Measurements from ENCODE around the gene ATP2A1.
"Not testable (repeated sequence)": the region's sequence is repeated elsewhere in the genome, so short reads cannot be mapped to it uniquely, and the experiment has no call there.

The ATP2A1 gene

DNA sequence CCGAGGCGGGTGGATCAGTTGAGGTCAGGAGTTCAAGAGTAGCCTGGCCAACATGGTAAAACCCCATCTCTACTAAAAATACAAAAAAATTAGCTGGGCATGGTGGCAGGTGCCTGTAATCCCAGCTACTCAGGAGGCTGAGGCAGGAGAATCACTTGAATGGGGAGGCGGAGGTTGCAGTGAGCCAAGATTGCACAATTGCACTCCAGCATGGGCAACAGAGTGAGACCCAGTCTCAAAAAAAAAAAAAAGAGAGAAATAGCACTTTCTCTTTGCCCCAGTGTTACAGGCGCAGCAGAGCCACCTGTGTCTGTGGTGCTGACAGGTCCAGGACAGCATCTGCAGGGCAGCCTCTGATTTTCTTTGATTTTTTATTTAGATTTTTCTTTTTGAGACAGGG is 3.3 kb downstream of the ATP2A1 start:
- not testable (repeated sequence) for DNase-seq (ENCODE audit: low spot score)

DNA sequence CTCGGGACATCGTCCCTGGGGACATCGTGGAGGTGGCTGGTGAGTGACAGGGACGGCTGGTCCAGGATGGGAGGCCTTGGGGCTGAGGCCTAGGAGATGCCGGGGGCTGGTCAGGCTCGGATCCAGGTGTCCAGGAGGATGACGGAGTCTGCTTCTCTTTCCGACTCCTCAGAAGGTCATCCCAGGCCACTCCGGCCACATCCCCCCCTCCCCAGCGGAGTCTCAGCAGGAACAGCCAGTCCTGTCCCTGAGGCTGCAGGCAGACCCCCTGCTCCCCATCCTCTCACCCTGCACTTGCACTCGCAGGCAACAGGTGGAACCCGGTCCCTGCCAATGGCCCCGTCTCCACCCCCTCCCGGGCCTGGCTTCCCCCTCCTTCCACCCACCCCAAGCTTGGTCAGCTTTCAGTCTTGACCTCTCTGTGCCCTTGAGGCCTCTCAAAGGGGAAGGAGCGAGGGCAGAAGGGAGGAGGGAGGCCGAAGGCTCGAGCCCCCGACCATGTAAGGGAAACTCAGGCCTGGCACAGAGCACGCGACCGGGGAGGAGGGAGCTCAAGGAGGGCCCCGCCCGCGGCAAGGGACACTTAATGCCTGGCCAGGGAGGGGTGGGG is 4.4 kb downstream of the ATP2A1 start:
- DNase-seq (ENCODE audit: low spot score) = no peak

DNA sequence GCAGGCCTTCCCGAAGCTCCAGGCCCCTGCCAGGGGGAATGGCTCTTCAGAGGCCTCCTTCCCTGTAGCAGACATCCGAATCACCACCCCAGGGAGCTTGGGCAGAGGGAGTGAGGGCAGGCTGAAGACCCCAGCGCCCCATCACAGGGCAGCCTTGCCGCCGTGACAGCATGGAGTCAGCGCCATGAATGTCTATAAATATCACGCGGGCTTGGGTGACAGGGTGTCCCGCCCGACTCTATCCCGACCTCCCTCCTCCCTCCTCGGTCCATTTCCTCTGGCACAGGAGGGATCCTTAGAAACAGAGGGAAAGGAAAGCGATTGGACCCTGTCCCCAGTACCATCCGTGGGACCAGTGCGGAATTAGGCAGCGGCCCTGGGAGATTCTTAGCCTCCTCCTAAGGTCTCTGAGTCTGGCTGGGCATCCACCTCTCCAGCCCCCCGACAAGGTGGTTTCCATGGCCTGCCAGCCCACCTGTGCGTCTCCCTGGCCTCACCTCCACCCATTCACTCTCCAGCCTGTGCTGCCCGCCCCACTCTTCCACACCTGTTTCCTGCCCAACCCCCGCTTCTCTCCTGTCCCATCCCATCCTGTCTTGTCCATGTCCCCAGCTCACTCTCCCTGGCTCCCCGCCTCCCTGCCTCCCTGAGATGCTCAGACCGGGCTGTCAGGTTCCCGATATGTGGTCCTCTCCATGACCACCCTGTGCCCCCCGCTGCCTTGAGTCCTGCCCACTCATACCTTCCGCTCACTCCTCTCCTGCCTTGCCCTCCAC is 5.1 kb downstream of the ATP2A1 start:
- DNase-seq (ENCODE audit: low spot score) = no peak

DNA sequence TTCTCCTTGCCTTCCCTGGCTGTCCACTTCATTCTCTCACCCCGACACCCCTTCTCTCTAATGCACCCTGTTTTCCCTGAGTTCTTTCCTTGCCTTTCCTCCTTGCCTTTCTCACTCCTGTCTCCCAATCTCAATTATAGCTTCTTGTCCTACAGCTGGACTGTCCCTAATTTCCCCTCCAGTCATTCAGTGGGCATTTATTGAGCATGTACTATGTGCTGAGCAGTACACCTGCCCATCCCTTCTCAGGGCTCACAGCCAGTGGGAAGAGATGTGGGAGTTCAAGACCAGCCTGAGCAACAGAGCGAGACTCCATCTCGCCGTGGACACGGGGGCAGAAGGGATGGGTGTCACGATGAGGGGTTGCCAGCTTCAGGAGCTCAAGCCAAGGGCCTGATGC is 5.8 kb downstream of the ATP2A1 start:
- no peak for DNase-seq (ENCODE audit: low spot score)

DNA sequence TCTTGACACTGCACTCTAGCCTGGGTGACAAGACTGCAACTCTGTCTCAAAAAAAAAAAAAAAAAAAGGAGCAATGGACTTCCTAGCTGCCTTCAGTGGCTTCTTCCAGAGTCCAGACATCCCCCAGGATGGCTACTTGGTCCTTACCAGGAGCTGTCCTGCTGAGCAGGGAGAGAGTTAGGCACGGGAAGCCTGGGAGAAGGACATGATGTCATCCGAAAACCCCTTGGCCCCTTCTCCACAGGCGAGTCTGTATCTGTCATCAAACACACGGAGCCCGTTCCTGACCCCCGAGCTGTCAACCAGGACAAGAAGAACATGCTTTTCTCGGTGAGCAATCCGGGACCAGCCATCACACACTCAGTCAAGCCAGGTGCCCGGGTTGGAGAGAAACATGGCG is 8.7 kb downstream of the ATP2A1 start:
- DNase-seq (ENCODE audit: low spot score) = no peak

DNA sequence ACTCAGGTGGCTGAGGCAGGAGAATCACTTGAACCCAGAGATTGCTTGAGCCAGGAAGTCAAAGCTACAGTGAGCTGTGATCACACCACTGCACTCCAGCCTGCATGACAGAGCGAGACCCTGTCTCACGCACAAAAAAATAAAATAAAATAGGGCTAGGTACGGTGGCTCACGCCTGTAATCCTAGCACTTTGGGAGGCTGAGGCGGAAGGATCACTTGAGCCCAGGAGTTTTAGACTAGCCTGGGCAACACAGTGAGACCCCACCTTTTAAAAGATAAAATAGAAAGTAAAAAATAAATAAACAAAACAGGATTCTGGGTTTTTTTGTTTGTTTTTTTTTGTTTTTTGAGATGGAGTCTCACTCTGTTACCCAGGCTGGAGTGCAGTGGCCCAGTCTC is 12.1 kb downstream of the ATP2A1 start:
- not testable (repeated sequence) for DNase-seq (ENCODE audit: low spot score)

DNA sequence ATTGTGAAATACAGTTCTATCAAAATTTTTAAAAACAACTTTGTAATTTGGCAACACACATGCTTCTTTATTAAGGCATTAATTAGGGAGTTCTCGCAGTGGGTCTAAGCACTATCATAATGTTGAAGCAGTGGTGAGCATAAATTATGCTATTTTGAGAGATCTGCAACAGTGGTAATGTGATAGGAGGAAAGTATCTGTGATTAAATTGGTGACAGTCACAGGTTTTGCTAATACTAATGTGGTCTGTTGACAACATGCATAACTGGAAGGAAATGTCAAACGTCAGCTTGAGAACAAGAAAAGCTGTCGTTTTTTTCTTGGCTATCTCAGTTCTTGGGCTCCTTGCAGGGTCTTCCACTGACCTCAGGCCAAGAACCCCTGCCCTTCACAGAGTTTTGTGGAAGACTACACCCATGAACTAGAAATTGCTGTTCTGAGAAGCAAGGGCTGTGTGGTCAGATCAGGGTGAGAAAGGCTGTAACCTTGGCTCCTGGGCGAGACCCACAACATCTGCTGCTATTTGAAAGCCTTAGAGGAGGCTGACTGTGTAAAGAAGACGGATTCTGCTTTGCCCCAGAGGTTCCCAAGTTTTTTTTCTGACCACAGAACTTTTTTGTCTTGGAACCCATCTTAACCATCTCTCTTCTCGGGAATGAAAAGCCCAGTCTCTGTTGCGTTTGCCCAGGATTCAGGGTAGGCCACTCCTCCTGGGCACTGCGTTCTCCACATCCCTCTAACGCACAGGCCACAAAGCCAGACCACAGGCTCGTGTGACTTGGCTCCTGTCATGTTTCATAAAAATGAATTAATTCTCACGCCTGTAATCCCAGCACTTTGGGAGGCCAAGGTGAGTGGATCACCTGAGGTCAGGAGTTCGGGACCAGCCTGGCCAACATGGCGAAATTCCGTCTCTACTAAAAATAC is 13.9 kb downstream of the ATP2A1 start:
- no peak for DNase-seq (ENCODE audit: low spot score)

DNA sequence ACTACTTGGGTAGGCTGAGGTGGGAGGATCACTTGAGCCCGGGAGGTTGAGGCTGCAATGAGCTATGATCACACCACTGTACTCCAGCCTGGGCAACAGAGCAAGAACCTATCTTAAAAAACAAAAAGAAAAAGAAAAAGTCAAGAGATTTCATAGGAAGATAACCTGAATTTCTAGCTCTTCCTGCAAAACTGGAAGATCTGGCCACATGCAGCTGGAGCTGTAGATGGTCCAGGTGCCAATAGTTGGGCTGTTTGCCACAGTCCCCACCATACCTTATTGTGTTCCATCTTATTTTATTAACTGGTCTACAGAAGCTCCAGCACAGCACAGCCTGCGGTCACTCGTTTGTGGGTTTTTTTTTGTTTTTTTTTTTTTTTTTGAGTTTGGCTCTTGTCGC is 15.0 kb downstream of the ATP2A1 start:
- no peak for DNase-seq (ENCODE audit: low spot score)

DNA sequence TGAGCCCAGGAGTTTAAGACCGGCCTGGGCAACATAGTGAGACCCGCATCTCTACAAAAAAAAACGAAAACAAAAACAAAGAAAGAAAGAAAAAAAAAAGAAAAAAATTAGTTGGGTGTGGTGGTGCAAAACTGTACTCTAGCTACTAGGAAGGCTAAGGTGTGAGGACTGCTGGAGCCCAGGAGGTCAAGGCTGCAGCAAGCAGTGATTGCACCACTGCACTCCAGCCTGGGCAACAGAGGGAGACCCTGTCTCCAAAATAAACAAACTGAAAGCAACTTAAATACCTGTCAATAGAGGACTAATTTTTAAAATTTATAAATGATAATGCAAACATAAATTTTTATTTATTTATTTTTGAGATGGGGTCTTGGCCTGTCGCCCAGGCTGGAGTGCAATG is 17.3 kb downstream of the ATP2A1 start:
- no peak for DNase-seq (ENCODE audit: low spot score)

DNA sequence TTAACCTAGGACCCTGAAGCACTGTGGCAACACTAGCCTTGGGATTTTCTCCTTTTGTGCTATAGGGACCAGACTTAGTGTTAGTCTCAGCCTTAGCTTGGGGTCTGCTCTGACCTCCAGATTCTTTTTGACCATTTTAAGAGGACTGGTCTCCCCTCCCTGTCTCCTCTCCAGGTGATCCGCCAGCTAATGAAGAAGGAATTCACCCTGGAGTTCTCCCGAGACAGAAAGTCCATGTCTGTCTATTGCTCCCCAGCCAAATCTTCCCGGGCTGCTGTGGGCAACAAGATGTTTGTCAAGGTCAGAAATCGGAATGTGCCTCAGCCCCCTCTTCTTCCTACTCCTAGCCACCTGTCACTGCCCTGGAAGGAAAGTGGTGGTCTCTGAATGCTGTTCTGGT is 19.5 kb downstream of the ATP2A1 start:
- DNase-seq (ENCODE audit: low spot score) = no peak

DNA sequence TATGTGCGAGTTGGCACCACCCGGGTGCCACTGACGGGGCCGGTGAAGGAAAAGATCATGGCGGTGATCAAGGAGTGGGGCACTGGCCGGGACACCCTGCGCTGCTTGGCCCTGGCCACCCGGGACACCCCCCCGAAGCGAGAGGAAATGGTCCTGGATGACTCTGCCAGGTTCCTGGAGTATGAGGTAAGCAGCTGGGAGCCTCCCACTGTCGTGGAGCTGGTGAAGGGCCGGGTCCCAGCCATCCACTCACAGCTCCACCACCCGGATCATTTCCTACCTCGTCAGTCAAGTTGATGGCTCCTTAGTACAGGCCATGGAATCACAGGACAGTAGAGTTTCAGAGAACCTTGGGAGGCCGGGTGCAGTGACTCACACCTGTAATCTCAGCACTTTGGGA is 20.0 kb downstream of the ATP2A1 start:
- DNase-seq (ENCODE audit: low spot score) = no peak

DNA sequence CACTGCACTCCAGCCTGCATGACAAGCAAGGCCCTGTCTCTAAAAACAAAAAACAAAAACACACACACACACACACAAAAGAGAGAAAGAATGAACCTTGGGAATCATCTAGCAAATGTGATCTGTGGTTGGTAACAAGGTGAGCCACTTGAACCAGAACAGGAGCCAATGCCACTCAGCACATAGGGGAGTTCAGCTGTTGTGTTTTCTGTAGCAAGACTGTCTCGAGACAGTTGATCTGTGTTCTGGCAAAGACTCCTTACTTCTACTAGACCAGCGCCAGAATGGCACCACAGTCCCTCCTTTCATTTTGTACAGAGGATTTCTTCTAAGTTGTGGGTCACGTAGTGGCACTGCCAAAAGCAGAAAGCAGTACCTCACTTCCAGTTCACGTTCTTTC is 20.7 kb downstream of the ATP2A1 start:
- DNase-seq (ENCODE audit: low spot score) = no peak

DNA sequence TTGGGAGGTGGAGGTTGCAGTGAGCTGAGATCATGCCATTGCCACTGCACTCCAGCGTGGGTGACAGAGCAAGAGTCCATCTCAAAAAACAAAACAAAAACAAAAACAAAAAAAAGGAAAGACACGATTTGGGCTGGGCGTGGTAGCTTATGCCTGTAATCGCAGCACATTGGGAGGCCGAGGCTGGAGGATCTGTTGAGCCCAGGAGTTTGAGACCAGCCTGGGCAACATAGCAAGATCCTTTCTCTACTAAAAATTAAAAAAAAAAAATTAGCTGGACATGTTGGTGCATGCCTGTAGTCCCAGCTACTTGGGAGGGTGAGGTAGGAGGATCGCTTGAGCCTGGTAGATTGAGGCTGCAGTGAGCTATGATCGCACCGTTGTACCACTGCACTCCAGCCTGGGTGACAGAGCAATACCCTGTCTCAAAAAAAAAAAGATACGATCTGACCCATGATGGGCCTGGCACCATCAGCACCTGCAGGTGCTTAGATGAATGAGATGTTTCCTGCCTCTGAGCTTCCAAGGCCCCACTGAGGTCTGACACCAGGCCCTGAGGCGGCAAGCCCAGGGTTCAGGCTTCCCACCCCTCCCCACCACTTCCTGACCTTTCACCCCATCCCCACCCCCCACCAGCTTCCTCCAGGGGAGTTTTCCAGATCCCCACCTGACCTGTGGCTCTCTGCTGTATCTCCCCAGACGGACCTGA is 21.7 kb downstream of the ATP2A1 start:
- DNase-seq (ENCODE audit: low spot score) = no peak

DNA sequence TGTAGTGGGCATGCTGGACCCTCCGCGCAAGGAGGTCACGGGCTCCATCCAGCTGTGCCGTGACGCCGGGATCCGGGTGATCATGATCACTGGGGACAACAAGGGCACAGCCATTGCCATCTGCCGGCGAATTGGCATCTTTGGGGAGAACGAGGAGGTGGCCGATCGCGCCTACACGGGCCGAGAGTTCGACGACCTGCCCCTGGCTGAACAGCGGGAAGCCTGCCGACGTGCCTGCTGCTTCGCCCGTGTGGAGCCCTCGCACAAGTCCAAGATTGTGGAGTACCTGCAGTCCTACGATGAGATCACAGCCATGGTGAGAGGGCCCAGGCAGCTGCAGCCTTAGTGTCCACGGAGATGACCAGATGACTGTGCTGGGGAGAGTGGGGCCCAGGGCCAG is 22.3 kb downstream of the ATP2A1 start:
- no peak for DNase-seq (ENCODE audit: low spot score)

DNA sequence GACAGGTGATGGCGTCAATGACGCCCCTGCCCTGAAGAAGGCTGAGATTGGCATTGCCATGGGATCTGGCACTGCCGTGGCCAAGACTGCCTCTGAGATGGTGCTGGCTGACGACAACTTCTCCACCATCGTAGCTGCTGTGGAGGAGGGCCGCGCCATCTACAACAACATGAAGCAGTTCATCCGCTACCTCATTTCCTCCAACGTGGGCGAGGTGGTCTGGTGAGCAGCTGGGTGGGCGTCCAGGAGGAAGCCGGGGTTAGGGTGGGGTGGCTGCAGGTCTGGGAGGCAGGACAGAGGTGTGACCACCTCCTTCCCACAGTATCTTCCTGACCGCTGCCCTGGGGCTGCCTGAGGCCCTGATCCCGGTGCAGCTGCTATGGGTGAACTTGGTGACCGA is 23.6 kb downstream of the ATP2A1 start:
- DNase-seq (ENCODE audit: low spot score) = no peak

DNA sequence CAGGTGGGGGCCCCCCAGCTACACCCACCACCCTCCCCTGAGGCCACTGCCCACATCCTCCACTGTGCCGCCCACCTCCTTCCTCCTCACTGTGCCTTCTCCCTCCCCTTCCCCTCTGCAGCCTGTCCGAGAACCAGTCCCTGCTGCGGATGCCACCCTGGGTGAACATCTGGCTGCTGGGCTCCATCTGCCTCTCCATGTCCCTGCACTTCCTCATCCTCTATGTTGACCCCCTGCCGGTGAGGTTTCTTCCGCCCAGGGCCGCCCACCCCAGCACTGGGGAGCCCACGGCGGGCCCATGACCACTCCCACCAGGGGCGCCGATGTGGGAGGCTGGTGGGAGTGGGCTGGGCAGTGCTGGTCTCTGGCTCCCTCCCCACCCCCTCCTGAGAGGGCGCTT is 24.6 kb downstream of the ATP2A1 start:
- DNase-seq (ENCODE audit: low spot score) = no peak

DNA sequence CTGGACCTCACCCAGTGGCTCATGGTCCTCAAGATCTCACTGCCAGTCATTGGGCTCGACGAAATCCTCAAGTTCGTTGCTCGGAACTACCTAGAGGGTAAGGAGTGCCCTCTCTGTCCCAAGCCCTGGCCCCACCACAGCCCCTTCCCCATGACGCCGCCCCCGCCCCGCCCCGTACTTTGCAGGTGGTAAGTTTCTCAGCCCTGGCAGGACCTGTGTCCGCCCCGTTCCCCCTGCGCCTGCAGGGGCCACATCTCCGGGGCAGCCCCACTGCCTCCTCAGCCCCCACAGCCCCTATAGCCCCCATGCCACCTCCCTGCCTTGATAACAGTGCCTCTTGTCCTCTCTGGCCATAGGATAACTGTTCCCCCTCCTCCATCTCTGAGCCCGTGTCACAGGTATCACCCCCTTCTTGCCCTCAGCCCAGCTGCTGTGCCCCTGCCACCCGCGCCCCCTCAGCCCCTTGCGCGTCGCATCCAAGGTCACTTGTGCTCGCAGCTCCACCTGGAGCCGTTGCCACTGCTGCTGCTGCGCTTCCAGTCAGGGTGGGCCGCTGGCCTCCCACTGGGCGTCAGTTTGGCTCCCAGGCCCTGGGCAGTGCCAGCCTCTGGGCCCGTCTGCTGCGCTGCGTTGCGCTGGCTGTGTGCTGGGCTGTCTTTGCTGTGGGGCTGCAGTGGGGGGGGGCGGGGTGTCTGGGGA is 25.2 kb downstream of the ATP2A1 start:
- DNase-seq (ENCODE audit: low spot score) = no peak

DNA sequence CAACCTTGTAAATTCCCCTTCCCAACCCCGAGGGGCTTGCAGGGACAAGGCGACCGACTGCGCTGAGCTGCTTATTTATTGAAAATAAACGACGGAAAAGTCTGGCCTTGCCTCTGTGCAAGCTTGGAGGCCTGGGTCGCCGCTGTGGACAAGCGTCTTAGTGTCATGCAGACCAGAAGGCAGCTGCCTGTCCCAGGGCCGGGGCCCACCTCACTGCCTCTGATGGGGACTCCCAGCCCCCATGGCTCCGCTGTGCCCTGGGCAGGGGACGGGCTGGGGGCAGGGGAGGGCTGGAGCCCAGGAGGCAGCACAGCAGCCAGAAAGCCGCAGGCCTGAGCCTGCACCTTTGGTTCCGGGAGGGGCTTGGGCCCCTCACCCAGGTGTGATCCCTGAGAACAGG is 26.1 kb downstream of the ATP2A1 start:
- DNase-seq (ENCODE audit: low spot score) = no peak

DNA sequence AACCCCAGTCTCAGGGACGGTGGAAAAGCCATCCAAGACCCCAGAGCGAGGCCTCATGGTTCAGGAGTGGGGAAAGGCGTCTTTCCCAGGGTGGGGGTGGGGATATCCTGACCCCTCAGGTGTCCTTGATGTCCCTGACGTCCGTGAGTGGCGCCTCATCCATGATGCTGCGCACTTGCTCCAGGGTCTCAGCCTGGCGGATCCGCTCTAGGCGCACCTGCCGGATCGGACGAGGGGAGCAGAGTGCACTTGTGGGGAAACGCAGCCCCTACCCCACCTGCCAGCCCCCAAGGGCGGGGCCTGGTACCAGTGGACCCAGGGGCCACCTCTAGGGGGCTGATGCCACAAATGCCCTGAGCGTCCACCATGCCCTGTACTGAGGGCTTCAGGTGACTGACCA is 26.5 kb downstream of the ATP2A1 start:
- no peak for DNase-seq (ENCODE audit: low spot score)

DNA sequence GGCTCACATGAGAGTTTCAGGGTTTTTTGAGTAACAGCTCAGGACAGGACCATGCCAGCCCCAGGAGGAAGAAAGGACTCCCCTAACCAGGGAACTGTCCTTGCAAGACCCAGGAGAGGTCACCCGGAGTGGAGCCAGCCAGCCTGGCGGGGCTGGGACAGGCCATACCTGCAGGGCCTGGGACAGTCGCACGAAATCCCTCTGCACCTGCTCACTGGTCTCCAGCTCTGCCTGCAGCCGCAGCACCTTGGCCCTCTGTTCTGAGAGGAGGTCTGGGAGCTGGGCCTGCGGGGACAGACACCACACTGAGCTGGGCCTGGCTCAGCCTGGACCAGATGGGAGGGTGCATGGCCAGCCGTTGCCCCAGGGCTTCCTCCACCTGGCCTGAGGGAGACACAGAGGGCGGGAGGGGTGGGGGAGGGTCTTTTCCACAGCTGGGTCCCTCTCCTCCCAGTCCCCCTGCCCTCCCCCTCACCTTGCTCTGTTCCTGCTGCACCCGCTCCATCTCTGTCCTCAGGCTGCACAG is 27.0 kb downstream of the ATP2A1 start:
- no peak for DNase-seq (ENCODE audit: low spot score)

DNA sequence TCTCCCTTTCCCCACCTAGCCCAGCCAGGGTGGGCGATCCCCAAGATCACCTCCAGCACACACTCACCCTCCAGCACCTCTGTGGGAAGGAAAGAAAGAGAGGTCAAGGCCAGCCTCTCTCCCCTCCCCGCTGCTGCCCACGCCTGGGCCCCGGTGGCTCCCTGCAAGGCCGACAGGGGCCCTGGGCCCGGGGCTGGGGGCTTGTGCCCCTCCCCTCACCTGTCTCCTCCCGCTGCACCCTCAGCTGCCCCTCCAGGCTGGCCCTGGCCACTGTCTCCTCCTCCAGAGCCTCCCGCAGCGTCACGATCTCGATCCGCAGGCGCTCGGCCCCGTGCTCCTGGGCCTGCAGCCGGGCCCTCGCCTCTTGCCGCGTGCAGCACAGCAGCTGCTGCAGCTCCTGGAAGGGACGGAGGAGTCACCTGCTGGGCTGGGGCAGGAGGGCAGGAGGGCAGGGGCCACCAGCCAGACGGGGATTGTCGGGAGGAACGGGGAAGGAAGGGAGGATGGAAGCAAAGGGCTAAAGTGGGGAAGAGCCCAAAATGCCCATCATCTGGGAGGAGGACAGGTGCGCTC is 27.6 kb downstream of the ATP2A1 start:
- DNase-seq (ENCODE audit: low spot score) = no peak

Measured in CD4-positive, alpha-beta T cell treated with Interleukin-15 for 4 hours (primary cell).